CD14-positive monocyte (primary cell): ENCODE measurements around the gene USPL1. TPM values are rescaled to one million over a fixed set of nuclear protein-coding genes. Genes with fewer than 3 reads are reported as not detected.

ENCODE experiments used
- DNase-seq, 3 donors: peaks; one replicate each; pipeline ENCODE4 v3.0.0-alpha.2; 2011 to 2022
- H2AFZ ChIP-seq: 2 replicates; pipeline ENCODE4 v1.6.0; 2012; ENCODE audit warnings: mild to moderate bottlenecking, low read depth, low read length, inconsistent platforms; ENCODE audit not compliant: insufficient read depth, poor library complexity, severe bottlenecking
- H3K27ac ChIP-seq, 2 donors: 1 replicate in 1 of 2; 2 replicates in 1 of 2; pipeline ENCODE4 v1.5.1; 2012 to 2013; ENCODE audit warnings: low read length in 2 of 2, control low read depth in 1 of 2, inconsistent platforms in 1 of 2, low read depth in 1 of 2, mild to moderate bottlenecking in 1 of 2
- H3K27me3 ChIP-seq, 2 donors: one replicate each; pipeline versions ENCODE4 v1.6.0 to v1.6.1; 2011 to 2013; ENCODE audit warnings: low read length in 2 of 2; ENCODE audit not compliant: control insufficient read depth in 2 of 2, insufficient read depth in 2 of 2
- H3K36me3 ChIP-seq, 2 donors: replicated peaks in 1 of 2; 1 replicate in 1 of 2; 2 replicates in 1 of 2; pipeline versions ENCODE4 v1.5.1 to v1.6.1; 2012 to 2013; ENCODE audit warnings: low read length in 2 of 2, control low read depth in 1 of 2, inconsistent platforms in 1 of 2, mild to moderate bottlenecking in 1 of 2; ENCODE audit not compliant: insufficient read depth in 2 of 2, control insufficient read depth in 1 of 2
- H3K4me1 ChIP-seq, 2 donors: 1 replicate in 1 of 2; 2 replicates in 1 of 2; pipeline versions ENCODE4 v1.5.1 to v1.6.1; 2012 to 2013; ENCODE audit warnings: low read length in 2 of 2, control low read depth in 1 of 2, inconsistent platforms in 1 of 2, mild to moderate bottlenecking in 1 of 2, moderate library complexity in 1 of 2; ENCODE audit not compliant: insufficient read depth in 2 of 2, control insufficient read depth in 1 of 2
- H3K4me2 ChIP-seq: replicated peaks from 2 replicates; pipeline ENCODE3; 2012; ENCODE audit warnings: low read length, moderate library complexity, mild to moderate bottlenecking; ENCODE audit not compliant: poor library complexity, severe bottlenecking; ENCODE audit errors: extremely low read depth
- H3K4me3 ChIP-seq, 3 experiments: fragments of 200-600 bp in 1 of 3; sonication (generic) in 1 of 3; replicated peaks in 1 of 3; 1 replicate in 2 of 3; 2 replicates in 1 of 3; pipeline ENCODE4 v1.5.1; 2011 to 2013; ENCODE audit warnings: low read length in 3 of 3, mild to moderate bottlenecking in 3 of 3, control low read depth in 2 of 3, low read depth in 2 of 3, inconsistent platforms in 1 of 3, moderate library complexity in 1 of 3
- H3K79me2 ChIP-seq: 2 replicates; pipeline ENCODE4 v1.6.0; 2012; ENCODE audit warnings: mild to moderate bottlenecking, control low read depth, inconsistent platforms, low read length, moderate library complexity; ENCODE audit not compliant: insufficient read depth
- H3K9ac ChIP-seq: 2 replicates; pipeline ENCODE4 v1.6.0; 2017; ENCODE audit warnings: low read length, mild to moderate bottlenecking; ENCODE audit not compliant: insufficient read depth, poor library complexity, severe bottlenecking
- H3K9me3 ChIP-seq, 2 donors: replicated peaks in 1 of 2; 1 replicate in 1 of 2; 2 replicates in 1 of 2; pipeline versions ENCODE4 v1.5.1 to v1.6.1; 2012 to 2013; ENCODE audit warnings: low read length in 2 of 2, control low read depth in 1 of 2; ENCODE audit not compliant: control insufficient read depth in 1 of 2, insufficient read depth in 1 of 2
- H4K20me1 ChIP-seq: 2 replicates; pipeline ENCODE4 v1.6.0; 2012; ENCODE audit warnings: mild to moderate bottlenecking, low read length, control low read depth, moderate library complexity; ENCODE audit not compliant: insufficient read depth
- H3K27ac Mint-ChIP-seq, 7 donors: one replicate each; pipeline ENCODE4 v1.8.0; 2020; ENCODE audit warnings: mild to moderate bottlenecking in 7 of 7, mixed read lengths in 7 of 7, moderate library complexity in 6 of 7, inconsistent platforms in 2 of 7
- H3K27me3 Mint-ChIP-seq, 3 donors: one replicate each; pipeline ENCODE4 v1.8.0; 2021 to 2022; ENCODE audit warnings: low read depth in 3 of 3, mild to moderate bottlenecking in 3 of 3, mixed read lengths in 3 of 3, moderate library complexity in 3 of 3, inconsistent platforms in 1 of 3
- H3K36me3 Mint-ChIP-seq, 2 donors: one replicate each; pipeline ENCODE4 v1.8.0; 2020; ENCODE audit warnings: mixed read lengths in 2 of 2, inconsistent platforms in 1 of 2, mild to moderate bottlenecking in 1 of 2
- H3K4me1 Mint-ChIP-seq: one replicate; pipeline ENCODE4 v1.8.0; 2020; ENCODE audit warnings: mild to moderate bottlenecking, mixed read lengths
- H3K4me3 Mint-ChIP-seq, 2 donors: one replicate each; pipeline ENCODE4 v1.8.0; 2020; ENCODE audit warnings: mild to moderate bottlenecking in 2 of 2, mixed read lengths in 2 of 2, moderate library complexity in 1 of 2
- H3K9me3 Mint-ChIP-seq, 7 donors: one replicate each; pipeline ENCODE4 v1.8.0; 2020 to 2022; ENCODE audit warnings: mixed read lengths in 7 of 7, mild to moderate bottlenecking in 6 of 7, moderate library complexity in 6 of 7, inconsistent platforms in 2 of 7
- WGBS: methylation state at CpG from one replicate; pipeline ENCODE4 v1.1.5; 2013; ENCODE audit warnings: missing lambda C conversion rate; ENCODE audit not compliant: insufficient coverage; 5-methylcytosine and 5-hydroxymethylcytosine counted together
- intact Hi-C, 2 donors: fragments of 100-400 bp; cut with micrococcal nuclease; formaldehyde crosslinking; loops; one replicate each; pipeline versions ENCODE4 v1.15.0 to v1.15.1; 2023
- polyA plus RNA-seq, 3 donors: library from polyadenylated mRNA; depleted of rRNA in 1 of 3; unstranded in 2 of 3; stranded (reverse) in 1 of 3; fragments of 300-500 nt in 2 of 3; fragments of >200 nt in 1 of 3; fragmentation: Illumina TruSeq in 2 of 3; gene quantifications; 1 replicate in 2 of 3; 2 replicates in 1 of 3; pipeline ENCODE4 v1.2.3, GENCODE V29; 2012 to 2021
- TF ChIP-seq, protein P1 (sequence below): fragments of 200-600 bp; IDR thresholded peaks from one replicate; pipeline ENCODE4 v1.8.0; 2022; ENCODE audit warnings: antibody characterized with exemption, mild to moderate bottlenecking

USPL1 gene
- polyA plus RNA-seq, 3 donors = 3.9 to 20.5 (median 5.5) TPM

DNA sequence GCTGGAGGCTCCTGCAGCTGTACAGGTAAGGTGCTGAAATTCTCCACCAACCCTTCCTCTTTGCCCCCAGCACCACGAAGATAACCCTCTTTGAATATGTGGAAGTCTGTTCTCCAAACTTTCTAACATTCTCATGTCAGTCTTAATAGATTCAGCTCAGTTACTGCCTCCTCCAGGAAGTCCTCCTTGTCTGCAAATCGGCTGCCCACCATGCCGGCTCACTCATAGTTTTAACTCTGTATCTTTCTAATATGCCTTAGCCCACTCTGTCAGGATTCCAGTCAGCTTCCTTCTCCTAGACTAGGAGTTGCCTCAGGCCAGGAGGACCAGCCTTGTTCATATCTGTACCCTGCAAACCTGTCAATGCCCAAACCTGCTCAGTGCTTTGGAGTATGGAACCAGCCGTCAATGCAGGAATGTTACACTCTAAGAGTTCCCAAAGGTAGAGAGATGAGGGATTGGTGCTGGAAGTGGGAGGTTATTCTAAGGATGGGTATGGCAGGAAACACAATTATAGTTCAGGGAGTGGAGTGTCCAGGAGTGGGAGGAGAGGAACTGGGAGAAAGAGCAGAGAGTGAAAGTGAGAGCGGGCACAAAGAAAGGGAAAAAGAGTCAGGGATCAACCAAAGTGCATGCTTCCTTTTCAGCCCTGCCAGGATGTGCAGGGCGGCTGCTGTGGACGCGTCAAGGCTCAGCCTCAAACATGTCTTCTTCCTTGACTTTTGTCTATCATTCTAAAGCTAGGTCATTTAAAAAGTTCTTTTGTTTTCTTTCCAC is 79.6 kb downstream of the USPL1 start:
- Mint-ChIP-seq H3K36me3 (no peaks in the 10 kb centered on the region), H3K4me1 (peaks cover 50% of the 10 kb centered on the region), H3K27ac (peak overlapping the region in 5 of 7 donors; percentile 29 to 90 (median 73)), H3K4me3 (peak overlapping the region; percentile 32 to 87), H3K9me3 (no peaks in the 10 kb centered on the region), H3K27me3 (peaks cover 3 to 17% (median 12%) of the 10 kb centered on the region in 3 donors)
- Histone ChIP-seq H4K20me1 (no peaks in the 10 kb centered on the region), H3K4me3 (peak overlapping the region in 1 of 3 experiments; percentile 48), H2AFZ (no peak overlapping the region), H3K9me3 (no peaks in the 10 kb centered on the region), H3K4me1 (peaks cover 39 to 53% of the 10 kb centered on the region in 2 donors), H3K79me2 (no peaks in the 10 kb centered on the region), H3K36me3 (no peaks in the 10 kb centered on the region), H3K4me2 (peak overlapping the region; percentile 62), H3K9ac (no peak overlapping the region), H3K27me3 (peaks cover 0 to 4% of the 10 kb centered on the region in 2 donors), H3K27ac (no peak overlapping the region)
- intact Hi-C loops = loop anchor here in 1 of 2 donors (10.0 kb wide), 1 partner anchor 47 kb away; no protein-coding TSS in a partner anchor
- DNase-seq = no peak
- WGBS = 44% methylated on average over 2 of the region's 8 CpGs
- TF ChIP-seq, protein P1, sequence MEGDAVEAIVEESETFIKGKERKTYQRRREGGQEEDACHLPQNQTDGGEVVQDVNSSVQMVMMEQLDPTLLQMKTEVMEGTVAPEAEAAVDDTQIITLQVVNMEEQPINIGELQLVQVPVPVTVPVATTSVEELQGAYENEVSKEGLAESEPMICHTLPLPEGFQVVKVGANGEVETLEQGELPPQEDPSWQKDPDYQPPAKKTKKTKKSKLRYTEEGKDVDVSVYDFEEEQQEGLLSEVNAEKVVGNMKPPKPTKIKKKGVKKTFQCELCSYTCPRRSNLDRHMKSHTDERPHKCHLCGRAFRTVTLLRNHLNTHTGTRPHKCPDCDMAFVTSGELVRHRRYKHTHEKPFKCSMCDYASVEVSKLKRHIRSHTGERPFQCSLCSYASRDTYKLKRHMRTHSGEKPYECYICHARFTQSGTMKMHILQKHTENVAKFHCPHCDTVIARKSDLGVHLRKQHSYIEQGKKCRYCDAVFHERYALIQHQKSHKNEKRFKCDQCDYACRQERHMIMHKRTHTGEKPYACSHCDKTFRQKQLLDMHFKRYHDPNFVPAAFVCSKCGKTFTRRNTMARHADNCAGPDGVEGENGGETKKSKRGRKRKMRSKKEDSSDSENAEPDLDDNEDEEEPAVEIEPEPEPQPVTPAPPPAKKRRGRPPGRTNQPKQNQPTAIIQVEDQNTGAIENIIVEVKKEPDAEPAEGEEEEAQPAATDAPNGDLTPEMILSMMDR = no peak

DNA sequence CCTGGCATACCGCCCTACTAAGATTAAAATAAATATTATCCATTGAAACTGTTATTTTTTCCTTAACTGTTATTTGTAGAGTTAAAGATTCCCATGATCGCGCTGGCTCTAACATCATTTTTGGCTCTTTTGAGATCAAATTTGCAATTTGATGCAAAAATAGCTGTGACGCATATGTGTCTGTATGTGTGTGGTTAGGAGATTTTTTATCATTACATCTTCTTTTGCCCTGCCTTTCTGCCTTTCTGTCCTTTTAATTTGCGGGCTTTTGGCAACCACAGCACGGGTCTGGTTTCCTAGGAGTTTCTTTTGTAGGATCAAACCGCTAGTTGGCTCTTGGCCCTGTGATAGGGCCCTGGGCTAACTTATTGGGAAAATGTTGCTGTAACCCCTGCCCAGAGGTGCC is 80.3 kb downstream of the USPL1 start:
- TF ChIP-seq, protein P1 = no peak
- intact Hi-C loops = loop anchor here in 1 of 2 donors (10.0 kb wide), 1 partner anchor 47 kb away; no protein-coding TSS in a partner anchor
- peak overlapping the region; percentile 18 for H3K4me2 ChIP-seq
- no peak overlapping the region for H3K27ac ChIP-seq
- WGBS = 86% methylated on average over 1 of the region's 7 CpGs
- DNase-seq = no peak
- peaks cover 0 to 5% of the 10 kb centered on the region in 2 donors for H3K27me3 ChIP-seq
- no peaks in the 10 kb centered on the region for H3K9me3 Mint-ChIP-seq
- peaks cover 49% of the 10 kb centered on the region for H3K4me1 Mint-ChIP-seq
- no peaks in the 10 kb centered on the region for H3K36me3 Mint-ChIP-seq
- no peaks in the 10 kb centered on the region for H4K20me1 ChIP-seq
- no peaks in the 10 kb centered on the region for H3K9me3 ChIP-seq
- peaks cover 4 to 17% (median 14%) of the 10 kb centered on the region in 3 donors for H3K27me3 Mint-ChIP-seq
- peak overlapping the region in 1 of 2 donors; percentile 87 for H3K4me3 Mint-ChIP-seq
- H3K9ac ChIP-seq = no peak overlapping the region
- H3K36me3 ChIP-seq = no peaks in the 10 kb centered on the region
- H3K79me2 ChIP-seq = no peaks in the 10 kb centered on the region
- H3K4me3 ChIP-seq = peak overlapping the region in 1 of 3 experiments; percentile 48
- H3K27ac Mint-ChIP-seq = peak overlapping the region in 1 of 7 donors; percentile 90
- H2AFZ ChIP-seq = no peak overlapping the region
- peaks cover 39 to 47% of the 10 kb centered on the region in 2 donors for H3K4me1 ChIP-seq
